HG03196 (cell line): ENCODE data around the gene C2.
"Not testable (repeated sequence)": the region's sequence is repeated elsewhere in the genome, so short reads cannot be mapped to it uniquely, and the experiment has no call there.

Experiments used
- ATAC-seq: cut with Tn5 transposase; IDR thresholded peaks from one replicate; pipeline ENCODE4 v1.9.1; 2021; ENCODE audit not compliant: unreplicated experiment

C2 gene

GRCh38 chr6:31920811-31921210 is 6.7 kb upstream of the C2 start:
- no peak for ATAC-seq

- no peak for ATAC-seq
Measured at GRCh38 chr6:31922942-31923341, 4.6 kb upstream of the C2 start.

GRCh38 chr6:31927863-31928671 is 550 bp downstream of the C2 start:
- ATAC-seq: no peak

DNA sequence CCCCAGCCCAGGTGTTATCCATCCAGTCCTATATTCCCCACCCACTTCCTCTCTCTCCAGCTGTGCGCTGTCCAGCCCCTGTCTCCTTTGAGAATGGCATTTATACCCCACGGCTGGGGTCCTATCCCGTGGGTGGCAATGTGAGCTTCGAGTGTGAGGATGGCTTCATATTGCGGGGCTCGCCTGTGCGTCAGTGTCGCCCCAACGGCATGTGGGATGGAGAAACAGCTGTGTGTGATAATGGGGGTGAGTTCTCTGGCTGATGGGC is 1.1 kb downstream of the C2 start:
- no peak for ATAC-seq

GRCh38 chr6:31930962-31931361 is 3.4 kb downstream of the C2 start:
- no peak for ATAC-seq

DNA sequence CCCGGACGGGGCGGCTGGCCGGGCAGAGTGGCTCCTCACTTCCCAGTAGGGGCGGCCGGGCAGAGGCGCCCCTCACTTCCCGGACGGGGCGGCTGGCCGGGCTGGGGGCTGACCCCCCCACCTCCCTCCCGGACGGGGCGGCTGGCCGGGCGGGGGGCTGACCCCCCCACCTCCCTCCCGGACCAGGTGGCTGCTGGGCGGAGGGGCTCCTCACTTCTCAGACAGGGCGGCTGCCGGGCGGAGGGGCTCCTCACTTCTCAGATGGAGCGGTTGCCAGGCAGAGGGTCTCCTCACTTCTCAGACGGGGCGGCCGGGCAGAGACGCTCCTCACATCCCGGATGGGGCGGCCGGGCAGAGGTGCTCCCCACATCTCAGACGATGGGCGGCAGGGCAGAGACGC is 4.6 kb downstream of the C2 start:
- not testable (repeated sequence) for ATAC-seq

GRCh38 chr6:31933537-31933936 is 6.0 kb downstream of the C2 start:
- ATAC-seq: no peak

GRCh38 chr6:31935021-31935420 is 7.5 kb downstream of the C2 start:
- no peak for ATAC-seq

GRCh38 chr6:31935823-31936222 is 8.3 kb downstream of the C2 start:
- ATAC-seq: no peak

DNA sequence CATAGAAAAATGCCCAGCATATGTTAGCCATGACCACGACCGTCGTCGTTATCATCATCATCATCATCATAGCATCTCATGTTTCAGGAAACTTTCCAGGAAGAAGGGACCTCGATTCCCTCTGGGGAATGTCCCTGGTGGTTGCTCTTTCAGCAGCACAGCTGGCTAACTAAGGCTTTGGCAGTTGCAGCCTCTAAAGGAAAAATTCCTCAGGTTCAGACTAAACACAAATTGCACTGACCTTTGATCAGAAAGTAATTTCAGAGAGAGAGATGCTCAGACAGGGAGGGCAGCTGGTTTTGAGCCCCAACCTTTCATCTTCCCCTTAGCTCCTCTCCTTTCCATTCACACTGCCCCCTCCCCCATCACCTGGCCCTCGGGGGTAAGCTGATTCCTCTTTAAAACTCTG is 12.7 kb downstream of the C2 start:
- no peak for ATAC-seq

GRCh38 chr6:31943742-31944141 is 16.2 kb downstream of the C2 start:
- no peak for ATAC-seq

GRCh38 chr6:31945154-31945506 is 17.6 kb downstream of the C2 start:
- ATAC-seq: no peak

DNA sequence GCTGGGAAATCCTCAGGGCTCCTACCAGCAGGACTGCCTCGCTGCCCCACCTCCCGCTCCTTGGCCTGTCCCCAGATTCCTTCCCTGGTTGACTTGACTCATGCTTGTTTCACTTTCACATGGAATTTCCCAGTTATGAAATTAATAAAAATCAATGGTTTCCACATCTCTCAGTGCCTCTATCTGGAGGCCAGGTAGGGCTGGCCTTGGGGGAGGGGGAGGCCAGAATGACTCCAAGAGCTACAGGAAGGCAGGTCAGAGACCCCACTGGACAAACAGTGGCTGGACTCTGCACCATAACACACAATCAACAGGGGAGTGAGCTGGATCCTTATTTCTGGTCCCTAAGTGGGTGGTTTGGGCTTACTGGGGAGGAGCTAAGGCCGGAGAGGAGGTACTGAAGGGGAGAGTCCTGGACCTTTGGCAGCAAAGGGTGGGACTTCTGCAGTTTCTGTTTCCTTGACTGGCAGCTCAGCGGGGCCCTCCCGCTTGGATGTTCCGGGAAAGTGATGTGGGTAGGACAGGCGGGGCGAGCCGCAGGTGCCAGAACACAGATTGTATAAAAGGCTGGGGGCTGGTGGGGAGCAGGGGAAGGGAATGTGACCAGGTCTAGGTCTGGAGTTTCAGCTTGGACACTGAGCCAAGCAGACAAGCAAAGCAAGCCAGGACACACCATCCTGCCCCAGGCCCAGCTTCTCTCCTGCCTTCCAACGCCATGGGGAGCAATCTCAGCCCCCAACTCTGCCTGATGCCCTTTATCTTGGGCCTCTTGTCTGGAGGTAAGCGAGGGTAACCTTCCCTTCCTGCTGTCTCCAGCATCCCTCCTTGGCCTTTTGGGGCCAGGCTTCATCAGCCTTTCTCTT is 18.2 kb downstream of the C2 start, which contains the start of gene CFB:
TSS of gene CFB (plus strand) at position 589 of the 863 bp plus-strand sequence. CDS start at position 716, 127 bp downstream.
- ATAC-seq: no peak

GRCh38 chr6:31946370-31946885 is 18.9 kb downstream of the C2 start:
- ATAC-seq: no peak

DNA sequence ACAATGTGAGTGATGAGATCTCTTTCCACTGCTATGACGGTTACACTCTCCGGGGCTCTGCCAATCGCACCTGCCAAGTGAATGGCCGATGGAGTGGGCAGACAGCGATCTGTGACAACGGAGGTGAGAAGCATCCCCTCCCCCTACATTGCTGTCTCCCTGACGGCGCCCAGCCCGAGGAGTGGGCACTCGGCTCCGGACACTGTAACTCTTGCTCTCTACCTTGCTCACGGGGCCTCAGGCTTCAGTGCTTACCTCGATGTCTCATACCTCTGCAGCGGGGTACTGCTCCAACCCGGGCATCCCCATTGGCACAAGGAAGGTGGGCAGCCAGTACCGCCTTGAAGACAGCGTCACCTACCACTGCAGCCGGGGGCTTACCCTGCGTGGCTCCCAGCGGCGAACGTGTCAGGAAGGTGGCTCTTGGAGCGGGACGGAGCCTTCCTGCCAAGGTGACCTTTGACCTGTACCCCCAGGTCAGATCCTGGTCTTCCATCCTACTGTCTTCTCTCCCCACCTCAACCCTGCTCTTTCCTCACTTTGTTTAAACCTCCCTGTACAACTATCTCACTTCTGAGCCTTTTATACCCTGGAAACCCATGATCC is 19.7 kb downstream of the C2 start:
- no peak for ATAC-seq

- no peak for ATAC-seq
Measured at GRCh38 chr6:31947864-31948263, 20.3 kb downstream of the C2 start.

- ATAC-seq: no peak
Measured at GRCh38 chr6:31948306-31948705, 20.8 kb downstream of the C2 start.

DNA sequence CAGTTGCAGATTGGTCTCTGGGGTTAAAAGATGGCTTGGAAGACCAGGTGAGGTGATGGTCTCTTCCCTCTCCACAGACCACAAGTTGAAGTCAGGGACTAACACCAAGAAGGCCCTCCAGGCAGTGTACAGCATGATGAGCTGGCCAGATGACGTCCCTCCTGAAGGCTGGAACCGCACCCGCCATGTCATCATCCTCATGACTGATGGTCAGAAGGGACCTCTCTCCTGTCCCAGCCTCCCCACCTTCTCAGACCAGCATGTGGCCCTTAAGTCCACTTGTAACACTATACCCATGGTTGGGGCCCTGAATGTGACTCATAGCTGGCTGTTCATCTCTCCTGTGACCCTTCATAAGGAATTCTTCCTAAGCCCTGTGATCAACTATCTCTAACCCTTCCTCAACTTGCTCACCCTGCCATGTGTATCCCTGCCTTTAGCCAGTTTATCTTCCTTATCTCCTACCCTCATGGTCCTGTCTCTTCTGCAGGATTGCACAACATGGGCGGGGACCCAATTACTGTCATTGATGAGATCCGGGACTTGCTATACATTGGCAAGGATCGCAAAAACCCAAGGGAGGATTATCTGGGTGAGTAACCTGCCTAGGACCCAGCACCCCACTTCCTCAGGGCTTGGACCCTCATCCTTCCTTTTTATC is 21.4 kb downstream of the C2 start:
- no peak for ATAC-seq

DNA sequence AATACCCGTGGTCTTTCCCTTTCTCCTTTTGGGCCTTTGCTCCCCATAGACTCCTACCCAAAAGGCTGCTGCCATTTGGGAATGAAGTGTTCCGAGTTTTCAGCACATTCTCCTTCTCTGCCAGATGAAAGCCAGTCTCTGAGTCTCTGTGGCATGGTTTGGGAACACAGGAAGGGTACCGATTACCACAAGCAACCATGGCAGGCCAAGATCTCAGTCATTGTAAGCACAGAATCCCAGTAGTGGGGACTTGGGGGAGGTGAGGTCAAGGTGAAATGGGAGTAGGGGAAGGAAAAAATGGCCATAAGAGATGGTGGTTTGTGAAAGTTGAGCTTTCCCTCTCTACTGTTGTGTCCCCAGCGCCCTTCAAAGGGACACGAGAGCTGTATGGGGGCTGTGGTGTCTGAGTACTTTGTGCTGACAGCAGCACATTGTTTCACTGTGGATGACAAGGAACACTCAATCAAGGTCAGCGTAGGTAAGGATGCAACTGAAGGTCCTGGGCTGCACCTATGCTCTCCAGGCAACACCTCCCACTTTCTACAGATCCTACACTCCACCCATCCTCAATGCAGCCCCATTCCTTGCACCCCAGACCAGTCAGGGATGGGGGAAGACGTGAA is 22.5 kb downstream of the C2 start:
- ATAC-seq: no peak

DNA sequence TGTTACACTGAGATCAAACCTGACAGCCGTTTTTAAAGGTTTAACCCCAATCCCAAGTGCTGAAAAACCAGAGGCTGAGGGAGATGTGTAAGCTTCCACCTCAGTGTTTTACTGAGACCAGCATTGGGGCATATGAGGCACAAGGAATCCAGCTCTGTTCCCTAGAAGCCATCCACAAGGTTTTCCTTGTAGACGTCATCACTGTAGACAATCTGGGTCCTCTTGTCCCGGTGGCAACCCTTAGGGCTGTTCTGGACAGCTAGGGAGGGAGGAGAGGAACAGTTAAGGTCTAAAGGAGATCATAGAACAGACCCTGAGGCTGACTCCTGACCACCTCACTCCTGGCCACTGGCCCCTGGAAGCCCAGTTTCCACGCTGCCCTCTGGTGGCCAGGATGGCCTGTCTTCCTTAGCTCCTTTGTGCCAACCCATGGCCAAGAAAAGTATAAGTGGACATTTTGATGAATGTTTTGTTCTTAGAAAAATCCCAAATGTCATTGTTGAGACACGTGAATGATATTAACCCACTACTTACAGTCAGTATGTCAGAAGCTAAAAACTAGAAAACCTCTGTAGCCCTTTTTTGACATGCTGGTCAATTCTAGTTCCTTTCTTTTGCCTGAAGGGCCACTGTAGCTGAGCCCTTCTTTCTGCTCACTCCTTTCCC is 24.8 kb downstream of the C2 start:
- no peak for ATAC-seq
